ENCODE results near the gene RAD52. TPM values are rescaled to one million over a fixed set of nuclear protein-coding genes. Genes with fewer than 3 reads are reported as not detected.

Gene RAD52
- total RNA-seq, 2 donors from 2014 or later = 16.7 to 30.5 TPM

DNA sequence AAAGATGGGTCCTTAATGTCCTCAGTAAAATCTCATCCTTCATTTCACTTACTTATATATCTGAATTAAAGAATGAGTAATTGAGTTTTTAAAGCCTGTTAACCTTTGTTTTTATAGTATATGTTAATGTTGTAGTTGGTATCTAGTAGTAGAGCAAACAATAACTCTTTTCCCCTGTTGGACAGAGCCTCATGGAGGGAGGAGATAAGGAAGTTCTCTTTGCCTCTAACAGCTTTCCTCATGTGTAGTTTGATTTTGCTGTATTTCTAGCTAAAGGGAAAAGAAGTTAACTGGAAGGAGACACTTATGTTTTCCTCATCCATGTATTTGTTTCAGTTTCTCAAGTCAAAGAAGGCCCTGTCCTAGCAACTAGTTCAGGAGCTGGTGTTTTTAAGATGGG, 55.3 kb downstream of the RAD52 start:
- H3K27ac ChIP-seq = no peak overlapping the region
- H3K9me3 ChIP-seq = no peaks in the 10 kb centered on the region
- H3K27me3 ChIP-seq (replicated peaks; ENCODE audit: insufficient read depth) = no peaks in the 10 kb centered on the region
- no peak for DNase-seq (ENCODE audit: low spot score)
- H3K4me1 ChIP-seq (replicated peaks) = no peaks in the 10 kb centered on the region
- no peaks in the 10 kb centered on the region for H3K36me3 ChIP-seq
- TF ChIP-seq, protein P1, sequence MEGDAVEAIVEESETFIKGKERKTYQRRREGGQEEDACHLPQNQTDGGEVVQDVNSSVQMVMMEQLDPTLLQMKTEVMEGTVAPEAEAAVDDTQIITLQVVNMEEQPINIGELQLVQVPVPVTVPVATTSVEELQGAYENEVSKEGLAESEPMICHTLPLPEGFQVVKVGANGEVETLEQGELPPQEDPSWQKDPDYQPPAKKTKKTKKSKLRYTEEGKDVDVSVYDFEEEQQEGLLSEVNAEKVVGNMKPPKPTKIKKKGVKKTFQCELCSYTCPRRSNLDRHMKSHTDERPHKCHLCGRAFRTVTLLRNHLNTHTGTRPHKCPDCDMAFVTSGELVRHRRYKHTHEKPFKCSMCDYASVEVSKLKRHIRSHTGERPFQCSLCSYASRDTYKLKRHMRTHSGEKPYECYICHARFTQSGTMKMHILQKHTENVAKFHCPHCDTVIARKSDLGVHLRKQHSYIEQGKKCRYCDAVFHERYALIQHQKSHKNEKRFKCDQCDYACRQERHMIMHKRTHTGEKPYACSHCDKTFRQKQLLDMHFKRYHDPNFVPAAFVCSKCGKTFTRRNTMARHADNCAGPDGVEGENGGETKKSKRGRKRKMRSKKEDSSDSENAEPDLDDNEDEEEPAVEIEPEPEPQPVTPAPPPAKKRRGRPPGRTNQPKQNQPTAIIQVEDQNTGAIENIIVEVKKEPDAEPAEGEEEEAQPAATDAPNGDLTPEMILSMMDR (IDR thresholded peaks at IDR 0.05) = no peak
- TF ChIP-seq POLR2AphosphoS5 (IDR thresholded peaks at IDR 0.05) = no peak
- no peak for TF ChIP-seq POLR2A (IDR thresholded peaks at IDR 0.05)
- intact Hi-C loops (cut with DNase I) = no loop called here
- H3K4me3 ChIP-seq = no peak overlapping the region

GRCh38 chr12:886206-886605, 63.3 kb downstream of the RAD52 start:
- H3K27me3 ChIP-seq (replicated peaks; ENCODE audit: insufficient read depth) = no peaks in the 10 kb centered on the region
- no peak for DNase-seq (ENCODE audit: low spot score)
- no peaks in the 10 kb centered on the region for H3K9me3 ChIP-seq
- no peak overlapping the region for H3K27ac ChIP-seq
- no peak for TF ChIP-seq POLR2AphosphoS5 (IDR thresholded peaks at IDR 0.05)
- TF ChIP-seq POLR2A (IDR thresholded peaks at IDR 0.05) = no peak
- TF ChIP-seq, protein P1 (IDR thresholded peaks at IDR 0.05) = no peak
- H3K4me3 ChIP-seq = no peak overlapping the region
- intact Hi-C loops (cut with DNase I) = no loop called here
- WGBS = 91% methylated on average over 2 of the region's 2 CpGs
- H3K4me1 ChIP-seq (replicated peaks) = no peaks in the 10 kb centered on the region
- H3K36me3 ChIP-seq = peaks cover 11 to 23% of the 10 kb centered on the region in 2 donors

DNA sequence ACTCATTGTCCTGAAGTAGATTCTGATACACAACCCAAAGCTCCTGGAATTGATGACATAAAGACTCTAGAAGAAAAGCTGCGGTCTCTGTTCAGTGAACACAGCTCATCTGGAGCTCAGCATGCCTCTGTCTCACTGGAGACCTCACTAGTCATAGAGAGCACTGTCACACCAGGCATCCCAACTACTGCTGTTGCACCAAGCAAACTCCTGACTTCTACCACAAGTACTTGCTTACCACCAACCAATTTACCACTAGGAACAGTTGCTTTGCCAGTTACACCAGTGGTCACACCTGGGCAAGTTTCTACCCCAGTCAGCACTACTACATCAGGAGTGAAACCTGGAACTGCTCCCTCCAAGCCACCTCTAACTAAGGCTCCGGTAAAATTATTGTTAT, 63.8 kb downstream of the RAD52 start:
- intact Hi-C loops (cut with DNase I) = no loop called here
- Histone ChIP-seq H3K27me3 (replicated peaks; ENCODE audit: insufficient read depth) (no peaks in the 10 kb centered on the region), H3K36me3 (peaks cover 11 to 23% of the 10 kb centered on the region in 2 donors), H3K9me3 (no peaks in the 10 kb centered on the region), H3K27ac (no peak overlapping the region), H3K4me1 (replicated peaks) (no peaks in the 10 kb centered on the region), H3K4me3 (no peak overlapping the region)
- TF ChIP-seq POLR2AphosphoS5 (IDR thresholded peaks at IDR 0.05) (no peak), POLR2A (IDR thresholded peaks at IDR 0.05) (no peak)
- TF ChIP-seq, protein P1 (IDR thresholded peaks at IDR 0.05) = no peak
- DNase-seq (ENCODE audit: low spot score) = no peak
- 93% methylated on average over 2 of the region's 2 CpGs for WGBS

GRCh38 chr12:884746-885414, 64.6 kb downstream of the RAD52 start:
- no peaks in the 10 kb centered on the region for H3K27me3 ChIP-seq (replicated peaks; ENCODE audit: insufficient read depth)
- H3K9me3 ChIP-seq = no peaks in the 10 kb centered on the region
- intact Hi-C loops (cut with DNase I) = no loop called here
- no peak overlapping the region for H3K27ac ChIP-seq
- 97% methylated on average over 5 of the region's 5 CpGs for WGBS
- peaks cover 11 to 23% of the 10 kb centered on the region in 2 donors for H3K36me3 ChIP-seq
- no peaks in the 10 kb centered on the region for H3K4me1 ChIP-seq (replicated peaks)
- H3K4me3 ChIP-seq = no peak overlapping the region
- TF ChIP-seq POLR2AphosphoS5 (IDR thresholded peaks at IDR 0.05) (no peak), POLR2A (IDR thresholded peaks at IDR 0.05) (no peak)
- TF ChIP-seq, protein P1 (IDR thresholded peaks at IDR 0.05) = no peak
- no peak for DNase-seq (ENCODE audit: low spot score)

- TF ChIP-seq, protein P1 (IDR thresholded peaks at IDR 0.05) = no peak
- TF ChIP-seq POLR2AphosphoS5 (IDR thresholded peaks at IDR 0.05) = no peak
- no peak for TF ChIP-seq POLR2A (IDR thresholded peaks at IDR 0.05)
- H3K36me3 ChIP-seq = peaks cover 11 to 16% of the 10 kb centered on the region in 2 donors
- DNase-seq (ENCODE audit: low spot score) = no peak
- H3K4me1 ChIP-seq (replicated peaks) = no peaks in the 10 kb centered on the region
- no peak overlapping the region for H3K27ac ChIP-seq
- 83% methylated on average over 4 of the region's 4 CpGs for WGBS
- no peaks in the 10 kb centered on the region for H3K27me3 ChIP-seq (replicated peaks; ENCODE audit: insufficient read depth)
- intact Hi-C loops (cut with DNase I) = no loop called here
- no peaks in the 10 kb centered on the region for H3K9me3 ChIP-seq
- no peak overlapping the region for H3K4me3 ChIP-seq
These were observed 68.8 kb downstream of the RAD52 start for GRCh38 chr12:880656-881055.

Data from prostate gland (tissue), 2 donors.